ENCODE results near the gene ATP1A1.

Gene ATP1A1

GRCh38 chr1:116409751-116410191 is 36.7 kb downstream of the ATP1A1 start:
- H3K36me3 ChIP-seq (ENCODE audit: low read depth): peaks cover 17% of the 10 kb centered on the region
- no peaks in the 10 kb centered on the region for H3K4me1 ChIP-seq (ENCODE audit: insufficient read depth, poor library complexity, severe bottlenecking)
- ATAC-seq (ENCODE audit: low read depth): no peak; the same call in 2 of the 3 replicates
- no peak overlapping the region for H3K4me3 ChIP-seq (ENCODE audit: severe bottlenecking)
- H3K27ac ChIP-seq (ENCODE audit: poor library complexity, severe bottlenecking): no peak overlapping the region
- TF ChIP-seq CTCF (IDR thresholded peaks at IDR 0.05; ENCODE audit: poor library complexity, severe bottlenecking): no peak
- no peaks in the 10 kb centered on the region for H3K9me3 ChIP-seq (ENCODE audit: severe bottlenecking)
- no peak for DNase-seq (ENCODE audit: low spot score)
- H3K27me3 ChIP-seq (ENCODE audit: insufficient read depth, poor library complexity, severe bottlenecking): no peaks in the 10 kb centered on the region

GRCh38 chr1:116411784-116412479 is 38.9 kb downstream of the ATP1A1 start:
- no peak overlapping the region for H3K4me3 ChIP-seq (ENCODE audit: severe bottlenecking)
- TF ChIP-seq CTCF (IDR thresholded peaks at IDR 0.05; ENCODE audit: poor library complexity, severe bottlenecking): no peak
- no peaks in the 10 kb centered on the region for H3K27me3 ChIP-seq (ENCODE audit: insufficient read depth, poor library complexity, severe bottlenecking)
- no peak overlapping the region for H3K27ac ChIP-seq (ENCODE audit: poor library complexity, severe bottlenecking)
- H3K9me3 ChIP-seq (ENCODE audit: severe bottlenecking): no peaks in the 10 kb centered on the region
- ATAC-seq (ENCODE audit: low read depth): no peak
- no peaks in the 10 kb centered on the region for H3K4me1 ChIP-seq (ENCODE audit: insufficient read depth, poor library complexity, severe bottlenecking)
- H3K36me3 ChIP-seq (ENCODE audit: low read depth): no peaks in the 10 kb centered on the region; the same call in 1 of the 2 replicates
- no peak for DNase-seq (ENCODE audit: low spot score)

GRCh38 chr1:116412480-116412798 is 39.4 kb downstream of the ATP1A1 start:
- H3K9me3 ChIP-seq (ENCODE audit: severe bottlenecking): no peaks in the 10 kb centered on the region
- TF ChIP-seq CTCF (IDR thresholded peaks at IDR 0.05; ENCODE audit: poor library complexity, severe bottlenecking): no peak
- DNase-seq (ENCODE audit: low spot score): no peak
- H3K27me3 ChIP-seq (ENCODE audit: insufficient read depth, poor library complexity, severe bottlenecking): no peaks in the 10 kb centered on the region
- H3K36me3 ChIP-seq (ENCODE audit: low read depth): no peaks in the 10 kb centered on the region; the same call in 1 of the 2 replicates
- H3K27ac ChIP-seq (ENCODE audit: poor library complexity, severe bottlenecking): no peak overlapping the region
- H3K4me1 ChIP-seq (ENCODE audit: insufficient read depth, poor library complexity, severe bottlenecking): no peaks in the 10 kb centered on the region
- H3K4me3 ChIP-seq (ENCODE audit: severe bottlenecking): no peak overlapping the region
- no peak for ATAC-seq (ENCODE audit: low read depth)

GRCh38 chr1:116412898-116413297 is 39.9 kb downstream of the ATP1A1 start:
- Histone ChIP-seq H3K27me3 (ENCODE audit: insufficient read depth, poor library complexity, severe bottlenecking) (no peaks in the 10 kb centered on the region), H3K27ac (ENCODE audit: poor library complexity, severe bottlenecking) (no peak overlapping the region), H3K9me3 (ENCODE audit: severe bottlenecking) (no peaks in the 10 kb centered on the region), H3K4me1 (ENCODE audit: insufficient read depth, poor library complexity, severe bottlenecking) (no peaks in the 10 kb centered on the region), H3K36me3 (ENCODE audit: low read depth) (no peaks in the 10 kb centered on the region), H3K4me3 (ENCODE audit: severe bottlenecking) (no peak overlapping the region)
- DNase-seq (ENCODE audit: low spot score): no peak
- no peak for ATAC-seq (ENCODE audit: low read depth)
- no peak for TF ChIP-seq CTCF (IDR thresholded peaks at IDR 0.05; ENCODE audit: poor library complexity, severe bottlenecking)

- Histone ChIP-seq H3K4me3 (ENCODE audit: severe bottlenecking) (no peak overlapping the region), H3K36me3 (ENCODE audit: low read depth) (no peaks in the 10 kb centered on the region), H3K27me3 (ENCODE audit: insufficient read depth, poor library complexity, severe bottlenecking) (no peaks in the 10 kb centered on the region), H3K27ac (ENCODE audit: poor library complexity, severe bottlenecking) (no peak overlapping the region), H3K4me1 (ENCODE audit: insufficient read depth, poor library complexity, severe bottlenecking) (no peaks in the 10 kb centered on the region), H3K9me3 (ENCODE audit: severe bottlenecking) (no peaks in the 10 kb centered on the region)
- no peak for TF ChIP-seq CTCF (IDR thresholded peaks at IDR 0.05; ENCODE audit: poor library complexity, severe bottlenecking)
- no peak for DNase-seq (ENCODE audit: low spot score)
- ATAC-seq (ENCODE audit: low read depth): no peak
Observed at GRCh38 chr1:116413414-116413813, 40.4 kb downstream of the ATP1A1 start.

All from RWPE2 (cell line).